Measurements from ENCODE around the gene SMARCD1.
"Not testable (repeated sequence)": the region's sequence is repeated elsewhere in the genome, so short reads cannot be mapped to it uniquely, and the experiment has no call there.

The SMARCD1 gene

GRCh38 chr12:50142993-50143392 lies 57.9 kb downstream of the SMARCD1 start:
- no peak for DNase-seq (ENCODE audit: low read depth, low spot score)

GRCh38 chr12:50145439-50145838 lies 60.3 kb downstream of the SMARCD1 start:
- DNase-seq (ENCODE audit: low read depth, low spot score) = no peak

- no peak for DNase-seq (ENCODE audit: low read depth, low spot score)
Observed at GRCh38 chr12:50147281-50147680, 62.1 kb downstream of the SMARCD1 start.

- not testable (repeated sequence) for DNase-seq (ENCODE audit: low read depth, low spot score)
Observed at GRCh38 chr12:50148011-50148410, 62.9 kb downstream of the SMARCD1 start.

GRCh38 chr12:50149311-50149710 lies 64.2 kb downstream of the SMARCD1 start:
- no peak for DNase-seq (ENCODE audit: low read depth, low spot score)

Data from brain pericyte (primary cell).